ENCODE measurements around the gene KIRREL3.

KIRREL3 gene

GRCh38 chr11:126456089-126456488 lies 544.5 kb downstream of the KIRREL3 start:
- H3K4me3 ChIP-seq (ENCODE audit: control insufficient read depth, low read depth, low read length), result no peak overlapping the region
- TF ChIP-seq CTCF (conservative IDR thresholded peaks at IDR 0.05; ENCODE audit: control insufficient read depth, insufficient read depth, low read depth, low read length), result no peak
- DNase-seq (ENCODE audit: low read depth), result no peak

- DNase-seq (ENCODE audit: low read depth), result no peak
- no peak overlapping the region for H3K4me3 ChIP-seq (ENCODE audit: control insufficient read depth, low read depth, low read length)
- no peak for TF ChIP-seq CTCF (conservative IDR thresholded peaks at IDR 0.05; ENCODE audit: control insufficient read depth, insufficient read depth, low read depth, low read length)
These were observed 548.1 kb downstream of the KIRREL3 start for GRCh38 chr11:126452241-126453101.

GRCh38 chr11:126451211-126451802 lies 549.3 kb downstream of the KIRREL3 start:
- TF ChIP-seq CTCF (conservative IDR thresholded peaks at IDR 0.05; ENCODE audit: control insufficient read depth, insufficient read depth, low read depth, low read length), result no peak
- no peak overlapping the region for H3K4me3 ChIP-seq (ENCODE audit: control insufficient read depth, low read depth, low read length)
- no peak for DNase-seq (ENCODE audit: low read depth)

GRCh38 chr11:126450806-126451205 lies 549.8 kb downstream of the KIRREL3 start:
- TF ChIP-seq CTCF (conservative IDR thresholded peaks at IDR 0.05; ENCODE audit: control insufficient read depth, insufficient read depth, low read depth, low read length), result no peak
- H3K4me3 ChIP-seq (ENCODE audit: control insufficient read depth, low read depth, low read length), result no peak overlapping the region
- DNase-seq (ENCODE audit: low read depth), result no peak

GRCh38 chr11:126450198-126450597 lies 550.4 kb downstream of the KIRREL3 start:
- H3K4me3 ChIP-seq (ENCODE audit: control insufficient read depth, low read depth, low read length), result no peak overlapping the region
- TF ChIP-seq CTCF (conservative IDR thresholded peaks at IDR 0.05; ENCODE audit: control insufficient read depth, insufficient read depth, low read depth, low read length), result no peak
- DNase-seq (ENCODE audit: low read depth), result no peak

GRCh38 chr11:126446581-126446980 lies 554.0 kb downstream of the KIRREL3 start:
- DNase-seq (ENCODE audit: low read depth), result no peak
- H3K4me3 ChIP-seq (ENCODE audit: control insufficient read depth, low read depth, low read length), result no peak overlapping the region
- no peak for TF ChIP-seq CTCF (conservative IDR thresholded peaks at IDR 0.05; ENCODE audit: control insufficient read depth, insufficient read depth, low read depth, low read length)
